Mesodermal cell (in vitro differentiated cells): Measurements from ENCODE around the gene ST3GAL6.

Experiments
- H3K27ac ChIP-seq: 2 replicates; pipeline ENCODE4 v1.7.0; 2013; ENCODE audit warnings: mild to moderate bottlenecking, low read depth, low read length, moderate library complexity; ENCODE audit not compliant: severe bottlenecking
- H3K36me3 ChIP-seq: 2 replicates; pipeline ENCODE4 v1.7.1; 2013; ENCODE audit warnings: mild to moderate bottlenecking, low read length, moderate library complexity; ENCODE audit not compliant: control insufficient read depth, insufficient read depth
- H3K4me1 ChIP-seq: one replicate; pipeline ENCODE4 v1.7.1; 2013; ENCODE audit warnings: mild to moderate bottlenecking, low read length; ENCODE audit not compliant: insufficient read depth, control insufficient read depth, poor library complexity, severe bottlenecking
- H3K4me3 ChIP-seq: 2 replicates; pipeline ENCODE4 v1.7.0; 2013; ENCODE audit warnings: low read length, control low read depth, mild to moderate bottlenecking; ENCODE audit not compliant: insufficient read depth, poor library complexity, severe bottlenecking; ENCODE audit errors: extremely low read depth
- H3K9me3 ChIP-seq: 2 replicates; pipeline ENCODE4 v1.7.1; 2013; ENCODE audit warnings: mild to moderate bottlenecking, low read length, moderate library complexity; ENCODE audit not compliant: control insufficient read depth
- WGBS, 2 experiments: methylation state at CpG; one replicate each; pipeline ENCODE4 v1.1.5; 2013; ENCODE audit warnings: missing lambda C conversion rate in 2 of 2; ENCODE audit not compliant: insufficient coverage in 2 of 2; 5-methylcytosine and 5-hydroxymethylcytosine counted together

The ST3GAL6 gene

GRCh38 chr3:98800401-98800800 is 37.3 kb downstream of the ST3GAL6 start:
- WGBS, 2 experiments = 93 to 95% methylated on average over 3 of the region's 3 CpGs
- Histone ChIP-seq H3K9me3 (no peaks in the 10 kb centered on the region), H3K36me3 (peaks cover 52% of the 10 kb centered on the region), H3K27ac (no peak overlapping the region), H3K4me1 (no peaks in the 10 kb centered on the region), H3K4me3 (no peak overlapping the region)

GRCh38 chr3:98801043-98801747 is 38.1 kb downstream of the ST3GAL6 start:
- H3K4me3 ChIP-seq = no peak overlapping the region
- peak overlapping the region; percentile 41 for H3K27ac ChIP-seq
- H3K36me3 ChIP-seq = peaks cover 57% of the 10 kb centered on the region
- no peaks in the 10 kb centered on the region for H3K4me1 ChIP-seq
- no peaks in the 10 kb centered on the region for H3K9me3 ChIP-seq
- WGBS, 2 experiments = 92 to 93% methylated on average over 4 to 6 of the region's 7 CpGs

- WGBS, 2 experiments = 93 to 94% methylated on average over 3 to 5 of the region's 6 CpGs
- H3K9me3 ChIP-seq = no peaks in the 10 kb centered on the region
- peaks cover 64% of the 10 kb centered on the region for H3K36me3 ChIP-seq
- no peaks in the 10 kb centered on the region for H3K4me1 ChIP-seq
- H3K27ac ChIP-seq = no peak overlapping the region
- no peak overlapping the region for H3K4me3 ChIP-seq
Measured at GRCh38 chr3:98805571-98805970, 42.4 kb downstream of the ST3GAL6 start.

GRCh38 chr3:98806521-98806920 is 43.4 kb downstream of the ST3GAL6 start:
- Histone ChIP-seq H3K27ac (no peak overlapping the region), H3K36me3 (peaks cover 65% of the 10 kb centered on the region), H3K9me3 (no peaks in the 10 kb centered on the region), H3K4me1 (no peaks in the 10 kb centered on the region), H3K4me3 (no peak overlapping the region)
- WGBS, 2 experiments = 88 to 100% methylated on average over 1 of the region's 1 CpG

GRCh38 chr3:98807011-98807410 is 43.9 kb downstream of the ST3GAL6 start:
- no peaks in the 10 kb centered on the region for H3K9me3 ChIP-seq
- peaks cover 61% of the 10 kb centered on the region for H3K36me3 ChIP-seq
- no peak overlapping the region for H3K4me3 ChIP-seq
- no peak overlapping the region for H3K27ac ChIP-seq
- WGBS, 2 experiments = 94% methylated on average over 3 of the region's 4 CpGs; no CpG with 5 or more reads in 1 of the 2 experiments
- H3K4me1 ChIP-seq = no peaks in the 10 kb centered on the region

GRCh38 chr3:98807561-98807960 is 44.4 kb downstream of the ST3GAL6 start:
- Histone ChIP-seq H3K9me3 (no peaks in the 10 kb centered on the region), H3K4me1 (no peaks in the 10 kb centered on the region), H3K36me3 (peaks cover 61% of the 10 kb centered on the region), H3K4me3 (no peak overlapping the region), H3K27ac (no peak overlapping the region)
- 100% methylated on average over 1 of the region's 1 CpG; no CpG with 5 or more reads in 1 of the 2 experiments for WGBS, 2 experiments

GRCh38 chr3:98808071-98808470 is 44.9 kb downstream of the ST3GAL6 start:
- H3K27ac ChIP-seq = no peak overlapping the region
- peaks cover 64% of the 10 kb centered on the region for H3K36me3 ChIP-seq
- no peak overlapping the region for H3K4me3 ChIP-seq
- no peaks in the 10 kb centered on the region for H3K4me1 ChIP-seq
- no peaks in the 10 kb centered on the region for H3K9me3 ChIP-seq
- no CpG with 5 or more reads among the region's 2 CpGs for WGBS, 2 experiments

- Histone ChIP-seq H3K36me3 (peaks cover 77% of the 10 kb centered on the region), H3K4me3 (no peak overlapping the region), H3K4me1 (no peaks in the 10 kb centered on the region), H3K27ac (no peak overlapping the region), H3K9me3 (no peaks in the 10 kb centered on the region)
- WGBS, 2 experiments = 100% methylated on average over 1 of the region's 3 CpGs; no CpG with 5 or more reads in 1 of the 2 experiments
Measured at GRCh38 chr3:98809557-98809956, 46.4 kb downstream of the ST3GAL6 start.

- Histone ChIP-seq H3K4me3 (no peak overlapping the region), H3K27ac (no peak overlapping the region), H3K36me3 (peaks cover 69% of the 10 kb centered on the region), H3K4me1 (no peaks in the 10 kb centered on the region), H3K9me3 (no peaks in the 10 kb centered on the region)
- WGBS, 2 experiments = 60 to 90% methylated on average over 1 to 2 of the region's 6 CpGs
Measured at GRCh38 chr3:98811048-98811447, 47.9 kb downstream of the ST3GAL6 start.

GRCh38 chr3:98812851-98813374 is 49.8 kb downstream of the ST3GAL6 start:
- H3K4me3 ChIP-seq = no peak overlapping the region
- H3K27ac ChIP-seq = no peak overlapping the region
- WGBS, 2 experiments = 80 to 100% methylated on average over 2 of the region's 5 CpGs
- H3K36me3 ChIP-seq = peaks cover 63% of the 10 kb centered on the region
- no peaks in the 10 kb centered on the region for H3K9me3 ChIP-seq
- H3K4me1 ChIP-seq = no peaks in the 10 kb centered on the region

GRCh38 chr3:98814817-98815420 is 51.8 kb downstream of the ST3GAL6 start:
- Histone ChIP-seq H3K36me3 (peaks cover 65% of the 10 kb centered on the region), H3K9me3 (no peaks in the 10 kb centered on the region), H3K4me3 (no peak overlapping the region), H3K27ac (peak overlapping the region; percentile 81), H3K4me1 (no peaks in the 10 kb centered on the region)
- 93 to 96% methylated on average over 4 of the region's 5 CpGs for WGBS, 2 experiments
